C4-2B (cell line): ENCODE results near the gene CELA3B.
"Not testable (repeated sequence)": the region's sequence is repeated elsewhere in the genome, so short reads cannot be mapped to it uniquely, and the experiment has no call there.

Experiments
- CTCF ChIP-seq: fragments of 450-650 bp; conservative IDR thresholded peaks from 2 replicates; pipeline ENCODE4 v1.5.1; 2017; ENCODE audit warnings: mild to moderate bottlenecking
- ZFX ChIP-seq: fragments of 450-650 bp; IDR thresholded peaks from 2 replicates; pipeline ENCODE4 v1.6.1; 2017

GRCh38 chr1:21985893-21986292 is 9.1 kb downstream of the CELA3B start:
- not testable (repeated sequence) for TF ChIP-seq CTCF, ZFX
